Natural killer cell (primary cell): ENCODE results near the gene ATAD5. TPM values are rescaled to one million over a fixed set of nuclear protein-coding genes. Genes with fewer than 3 reads are reported as not detected.
"Not testable (repeated sequence)": the region's sequence is repeated elsewhere in the genome, so short reads cannot be mapped to it uniquely, and the experiment has no call there.

Experiments
- ATAC-seq, 3 donors: fragments of 150-1000 bp in 2 of 3; fragments of 200-7000 bp in 1 of 3; cut with Tn5 transposase; 1 replicate in 1 of 3; 2 replicates in 2 of 3; pipeline ENCODE4 v1.10.0; 2021; ENCODE audit warnings: mild to moderate bottlenecking in 2 of 3, moderate library complexity in 2 of 3
- DNase-seq, 2 donors: peaks; one replicate each; pipeline versions ENCODE4 v3.0.0 to v3.0.0-alpha.2; 2013 to 2021; ENCODE audit warnings: mixed read lengths in 1 of 2
- H3K27ac ChIP-seq: one replicate; pipeline ENCODE4 v1.5.1; 2013; ENCODE audit warnings: mild to moderate bottlenecking, low read length
- H3K27me3 ChIP-seq: one replicate; pipeline ENCODE4 v1.6.1; 2013; ENCODE audit warnings: low read length; ENCODE audit not compliant: control insufficient read depth, insufficient read depth
- H3K36me3 ChIP-seq: one replicate; pipeline ENCODE4 v1.6.1; 2013; ENCODE audit warnings: low read length; ENCODE audit not compliant: control insufficient read depth, insufficient read depth
- H3K4me1 ChIP-seq: one replicate; pipeline ENCODE4 v1.6.1; 2013; ENCODE audit warnings: low read length; ENCODE audit not compliant: control insufficient read depth, insufficient read depth
- H3K4me3 ChIP-seq: one replicate; pipeline ENCODE4 v1.5.1; 2013; ENCODE audit warnings: low read length
- H3K9me3 ChIP-seq: one replicate; pipeline ENCODE4 v1.6.1; 2013; ENCODE audit warnings: low read length; ENCODE audit not compliant: control insufficient read depth, insufficient read depth
- H3K27ac Mint-ChIP-seq, 2 donors: one replicate each; pipeline ENCODE4 v1.8.0; 2022; ENCODE audit warnings: mild to moderate bottlenecking in 2 of 2, mixed read lengths in 2 of 2, moderate library complexity in 1 of 2
- H3K27me3 Mint-ChIP-seq, 2 donors: one replicate each; pipeline ENCODE4 v1.8.0; 2022; ENCODE audit warnings: low read depth in 2 of 2, mixed read lengths in 2 of 2
- H3K36me3 Mint-ChIP-seq: one replicate; pipeline ENCODE4 v1.8.0; 2022; ENCODE audit warnings: mixed read lengths
- H3K4me1 Mint-ChIP-seq, 2 donors: one replicate each; pipeline ENCODE4 v1.8.0; 2022; ENCODE audit warnings: mixed read lengths in 2 of 2
- H3K4me3 Mint-ChIP-seq: one replicate; pipeline ENCODE4 v1.8.0; 2022; ENCODE audit warnings: mild to moderate bottlenecking, moderate library complexity, mixed read lengths
- H3K9me3 Mint-ChIP-seq, 2 donors: one replicate each; pipeline ENCODE4 v1.8.0; 2022; ENCODE audit warnings: mixed read lengths in 2 of 2
- CTCF ChIP-seq: fragments of 200-600 bp; IDR thresholded peaks from one replicate; pipeline ENCODE4 v1.8.0; 2022; ENCODE audit warnings: antibody characterized with exemption
- WGBS: methylation state at CpG from one replicate; pipeline ENCODE4 v1.1.7; 2013; ENCODE audit warnings: missing lambda C conversion rate; ENCODE audit not compliant: insufficient coverage; 5-methylcytosine and 5-hydroxymethylcytosine counted together
- intact Hi-C: fragments of 100-400 bp; cut with micrococcal nuclease; formaldehyde crosslinking; loops from one replicate; pipeline ENCODE4 v1.14.2; 2022
- total RNA-seq, 4 donors: library from RNA; stranded (reverse); fragments of 120-200 nt in 1 of 4; gene quantifications; one replicate each; pipeline versions ENCODE4 v1.2.3 to v1.2.4, GENCODE V29; 2013 to 2022

Gene ATAD5
- total RNA-seq, 3 donors from 2014 or later (not counting 1 experiment from before 2014, with no cell fraction given), result 5.5 to 6.6 (median 5.6) TPM

- H3K4me1 Mint-ChIP-seq, result peaks cover 40 to 42% of the 10 kb centered on the region in 2 donors
- Histone ChIP-seq H3K36me3 (peaks cover 6% of the 10 kb centered on the region), H3K27ac (no peak overlapping the region), H3K9me3 (no peaks in the 10 kb centered on the region), H3K4me3 (no peak overlapping the region), H3K4me1 (peaks cover 48% of the 10 kb centered on the region), H3K27me3 (no peaks in the 10 kb centered on the region)
- no peaks in the 10 kb centered on the region for H3K9me3 Mint-ChIP-seq
- 97% methylated on average over 3 of the region's 7 CpGs for WGBS
- H3K36me3 Mint-ChIP-seq, result no peaks in the 10 kb centered on the region
- DNase-seq, result no peak
- peak overlapping the region in 1 of 2 donors; percentile 75 for H3K27ac Mint-ChIP-seq
- TF ChIP-seq CTCF, result no peak
- ATAC-seq, result no peak
- intact Hi-C loops, result no loop called here
- H3K4me3 Mint-ChIP-seq, result no peak overlapping the region
- no peaks in the 10 kb centered on the region for H3K27me3 Mint-ChIP-seq
Observed at GRCh38 chr17:30816165-30816564, 15.6 kb upstream of the ATAD5 start.

- no peak for DNase-seq
- peaks cover 47% of the 10 kb centered on the region for H3K4me1 ChIP-seq
- Mint-ChIP-seq H3K4me1 (peaks cover 49 to 55% of the 10 kb centered on the region in 2 donors), H3K27me3 (no peaks in the 10 kb centered on the region), H3K27ac (peak overlapping the region; percentile 88 to 94), H3K4me3 (peak overlapping the region; percentile 94), H3K36me3 (no peaks in the 10 kb centered on the region), H3K9me3 (no peaks in the 10 kb centered on the region)
- peak overlapping the region; percentile 34 for H3K27ac ChIP-seq
- H3K27me3 ChIP-seq, result no peaks in the 10 kb centered on the region
- H3K36me3 ChIP-seq, result peaks cover 3% of the 10 kb centered on the region
- no peak for ATAC-seq
- WGBS, result 36% methylated on average over 8 of the region's 8 CpGs
- no peak for TF ChIP-seq CTCF
- no peaks in the 10 kb centered on the region for H3K9me3 ChIP-seq
- no peak overlapping the region for H3K4me3 ChIP-seq
- intact Hi-C loops, result loop anchor here (5.0 to 10.0 kb wide), 2 partner anchors 88 to 345 kb away; partner anchors contain the start of gene GOSR1
Observed at GRCh38 chr17:30819971-30820705, 11.6 kb upstream of the ATAD5 start.

DNA sequence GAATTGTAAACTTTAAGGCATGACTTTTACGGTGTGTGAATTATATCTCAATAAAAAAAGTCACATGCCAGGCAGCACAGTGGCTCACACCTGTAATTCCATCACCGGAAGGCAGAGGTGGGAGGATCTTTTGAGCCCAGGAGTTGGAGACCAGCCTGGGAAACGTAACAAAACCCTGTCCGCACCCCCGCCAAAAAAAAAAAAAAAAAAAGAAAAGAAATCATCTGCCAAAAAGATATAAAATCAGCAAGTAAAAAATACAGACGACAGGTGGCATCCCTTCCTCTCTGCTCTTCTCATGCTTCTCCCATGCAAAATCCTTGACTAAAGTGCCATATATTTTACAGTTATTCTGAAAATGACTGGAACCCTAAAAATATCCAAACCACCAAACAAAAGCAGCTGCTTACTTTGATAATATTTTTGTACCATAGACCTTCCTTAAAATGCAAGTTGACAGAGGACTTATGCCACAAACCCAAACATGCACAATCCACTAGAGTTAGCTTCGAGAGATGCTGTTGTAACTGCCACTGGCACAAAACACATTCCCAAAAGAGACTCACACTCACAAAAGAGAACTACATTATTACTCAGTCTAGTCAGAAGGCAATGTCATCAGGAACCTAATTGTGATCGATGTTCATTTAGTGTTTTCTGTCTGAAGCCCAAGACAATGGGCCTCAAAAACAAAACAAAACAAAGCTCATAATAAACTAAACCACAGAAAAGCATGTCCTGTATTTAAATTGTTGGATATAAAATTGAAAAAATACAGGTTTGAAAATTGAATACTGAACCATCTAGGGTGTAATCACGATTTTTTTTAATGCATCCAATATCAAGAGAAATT, 9.7 kb upstream of the ATAD5 start:
- Histone ChIP-seq H3K27ac (peak overlapping the region; percentile 81), H3K4me1 (peaks cover 50% of the 10 kb centered on the region), H3K36me3 (peaks cover 3% of the 10 kb centered on the region), H3K4me3 (peak overlapping the region; percentile 96), H3K9me3 (no peaks in the 10 kb centered on the region), H3K27me3 (no peaks in the 10 kb centered on the region)
- peak overlapping the region; percentile 94 for H3K4me3 Mint-ChIP-seq
- DNase-seq, result peak in 1 of 2 donors; percentile 50
- no peaks in the 10 kb centered on the region for H3K27me3 Mint-ChIP-seq
- H3K4me1 Mint-ChIP-seq, result peaks cover 41 to 48% of the 10 kb centered on the region in 2 donors
- intact Hi-C loops, result loop anchor here (2.0 to 10.0 kb wide), 3 partner anchors 13 to 347 kb away; partner anchors contain the start of gene GOSR1
- WGBS, result 7% methylated on average over 2 of the region's 9 CpGs
- H3K27ac Mint-ChIP-seq, result peak overlapping the region; percentile 88 to 94
- no peak for ATAC-seq
- no peak for TF ChIP-seq CTCF
- no peaks in the 10 kb centered on the region for H3K36me3 Mint-ChIP-seq
- H3K9me3 Mint-ChIP-seq, result no peaks in the 10 kb centered on the region

DNA sequence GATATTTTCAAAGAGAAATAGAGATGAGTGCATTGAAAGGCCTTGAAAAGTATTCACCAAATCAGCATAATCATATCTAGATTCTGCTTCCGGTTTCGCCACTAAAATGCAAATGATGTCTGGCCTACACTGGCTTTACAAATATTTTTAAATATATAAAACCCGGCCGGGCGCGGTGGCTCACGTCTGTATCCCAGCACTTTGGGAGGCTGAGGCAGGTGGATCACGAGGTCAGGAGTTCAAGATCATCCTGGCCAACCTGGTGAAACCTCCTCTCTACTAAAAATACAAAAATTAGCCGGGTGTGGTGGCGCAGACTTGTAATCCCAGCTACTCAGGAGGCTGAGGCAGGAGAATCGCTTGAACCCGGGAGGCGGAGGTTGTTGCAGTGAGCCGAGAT, 8.8 kb upstream of the ATAD5 start:
- not testable (repeated sequence) for H3K27me3 ChIP-seq, ATAC-seq, H3K27me3 Mint-ChIP-seq, H3K36me3 Mint-ChIP-seq, H3K36me3 ChIP-seq, H3K9me3 ChIP-seq, H3K9me3 Mint-ChIP-seq
- DNase-seq, result peak in 1 of 2 donors; percentile 58
- intact Hi-C loops, result loop anchor here (2.0 to 10.0 kb wide), 3 partner anchors 14 to 348 kb away; partner anchors contain the start of gene GOSR1
- H3K27ac ChIP-seq, result peak overlapping the region; percentile 81
- H3K27ac Mint-ChIP-seq, result peak overlapping the region; percentile 88 to 94
- peak overlapping the region; percentile 96 for H3K4me3 ChIP-seq
- peaks cover 48% of the 10 kb centered on the region for H3K4me1 ChIP-seq
- H3K4me3 Mint-ChIP-seq, result peak overlapping the region; percentile 94
- H3K4me1 Mint-ChIP-seq, result peaks cover 41 to 48% of the 10 kb centered on the region in 2 donors
- WGBS, result 17% methylated on average over 14 of the region's 14 CpGs
